Mesodermal cell (in vitro differentiated cells): ENCODE measurements around the gene LMBR1L.
"Not testable (repeated sequence)": the region's sequence is repeated elsewhere in the genome, so short reads cannot be mapped to it uniquely, and the experiment has no call there.

ENCODE experiments used
- H3K27ac ChIP-seq: 2 replicates; pipeline ENCODE4 v1.7.0; 2013; ENCODE audit warnings: mild to moderate bottlenecking, low read depth, low read length, moderate library complexity; ENCODE audit not compliant: severe bottlenecking
- H3K36me3 ChIP-seq: 2 replicates; pipeline ENCODE4 v1.7.1; 2013; ENCODE audit warnings: mild to moderate bottlenecking, low read length, moderate library complexity; ENCODE audit not compliant: control insufficient read depth, insufficient read depth
- H3K4me1 ChIP-seq: one replicate; pipeline ENCODE4 v1.7.1; 2013; ENCODE audit warnings: mild to moderate bottlenecking, low read length; ENCODE audit not compliant: insufficient read depth, control insufficient read depth, poor library complexity, severe bottlenecking
- H3K4me3 ChIP-seq: 2 replicates; pipeline ENCODE4 v1.7.0; 2013; ENCODE audit warnings: low read length, control low read depth, mild to moderate bottlenecking; ENCODE audit not compliant: insufficient read depth, poor library complexity, severe bottlenecking; ENCODE audit errors: extremely low read depth
- H3K9me3 ChIP-seq: 2 replicates; pipeline ENCODE4 v1.7.1; 2013; ENCODE audit warnings: mild to moderate bottlenecking, low read length, moderate library complexity; ENCODE audit not compliant: control insufficient read depth
- WGBS, 2 experiments: methylation state at CpG; one replicate each; pipeline ENCODE4 v1.1.5; 2013; ENCODE audit warnings: missing lambda C conversion rate in 2 of 2; ENCODE audit not compliant: insufficient coverage in 2 of 2; 5-methylcytosine and 5-hydroxymethylcytosine counted together

The LMBR1L gene

GRCh38 chr12:49079793-49080192, 30.9 kb downstream of the LMBR1L start:
- no peaks in the 10 kb centered on the region for H3K36me3 ChIP-seq
- no peak overlapping the region for H3K27ac ChIP-seq
- no peaks in the 10 kb centered on the region for H3K4me1 ChIP-seq
- WGBS, 2 experiments: 73 to 100% methylated on average over 1 of the region's 1 CpG
- no peak overlapping the region for H3K4me3 ChIP-seq
- H3K9me3 ChIP-seq: peaks cover 4% of the 10 kb centered on the region

- no peaks in the 10 kb centered on the region for H3K36me3 ChIP-seq
- H3K9me3 ChIP-seq: no peaks in the 10 kb centered on the region
- no peak overlapping the region for H3K4me3 ChIP-seq
- H3K4me1 ChIP-seq: peaks cover 11% of the 10 kb centered on the region
- no peak overlapping the region for H3K27ac ChIP-seq
- 93 to 94% methylated on average over 4 to 6 of the region's 11 CpGs for WGBS, 2 experiments
Measured at GRCh38 chr12:49070971-49071370, 39.7 kb downstream of the LMBR1L start.

DNA sequence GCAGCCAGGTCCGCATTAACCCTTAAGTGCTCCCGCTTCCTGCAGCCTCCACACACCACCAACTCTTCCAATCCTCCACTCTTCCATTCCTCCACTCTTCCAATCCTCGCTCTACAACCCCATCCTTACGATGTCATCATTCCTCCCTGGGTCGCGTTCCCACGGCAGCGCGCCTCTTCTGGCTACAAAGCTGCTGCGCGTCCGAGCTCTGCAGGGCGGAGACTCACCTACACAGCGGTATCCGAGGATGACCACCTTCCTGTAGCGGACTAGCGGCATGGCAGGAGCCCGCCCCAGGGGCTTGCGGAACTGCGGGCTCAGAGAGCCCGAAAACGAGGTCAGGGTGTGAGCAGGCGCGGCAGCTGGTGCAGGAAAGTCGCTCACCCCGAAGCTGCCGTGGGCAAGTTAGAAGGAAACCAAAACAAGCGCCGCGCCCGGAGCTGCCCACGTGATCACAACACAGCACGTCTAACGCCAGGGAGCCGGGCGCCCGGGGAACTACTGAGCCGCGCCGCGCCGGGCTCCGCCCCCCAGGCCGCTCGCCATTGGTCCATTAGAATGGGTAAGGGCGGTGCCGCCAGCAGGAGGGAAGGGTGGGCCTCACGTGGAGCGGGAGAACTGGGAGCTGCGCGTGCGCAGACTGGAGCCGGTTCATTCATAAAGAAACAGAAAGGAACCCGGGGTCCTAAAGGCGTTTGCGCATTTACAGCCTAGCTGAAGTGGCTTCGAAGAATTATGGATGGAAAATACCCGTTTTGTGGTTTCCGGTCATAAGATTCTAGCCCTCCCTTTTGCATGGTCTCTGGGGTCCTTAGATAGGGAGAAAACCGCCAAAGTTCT, 40.9 kb downstream of the LMBR1L start, which contains the start of gene RHEBL1:
Gene RHEBL1 (minus strand): TSS at position 473 of the 840 bp plus-strand sequence. CDS start 194 bp downstream, at position 279.
- H3K9me3 ChIP-seq: no peaks in the 10 kb centered on the region
- peak within 1 kb of the TSS; percentile 85 for H3K4me3 ChIP-seq
- no peaks in the 10 kb centered on the region for H3K36me3 ChIP-seq
- H3K27ac ChIP-seq: peak within 1 kb of the TSS; percentile 53
- WGBS, 2 experiments: 0% methylated on average over 45 to 49 of the region's 60 CpGs
- H3K4me1 ChIP-seq: peaks cover 11% of the 10 kb centered on the region

GRCh38 chr12:49068879-49069506, 41.7 kb downstream of the LMBR1L start:
- no peaks in the 10 kb centered on the region for H3K9me3 ChIP-seq
- H3K27ac ChIP-seq: no peak overlapping the region
- peaks cover 11% of the 10 kb centered on the region for H3K4me1 ChIP-seq
- H3K36me3 ChIP-seq: no peaks in the 10 kb centered on the region
- H3K4me3 ChIP-seq: peak overlapping the region; percentile 85
- WGBS, 2 experiments: 17 to 28% methylated on average over 14 to 16 of the region's 21 CpGs

- Histone ChIP-seq H3K4me3 (no peak overlapping the region), H3K27ac (no peak overlapping the region), H3K4me1 (peaks cover 11% of the 10 kb centered on the region), H3K9me3 (no peaks in the 10 kb centered on the region), H3K36me3 (no peaks in the 10 kb centered on the region)
- 41 to 52% methylated on average over 4 of the region's 4 CpGs for WGBS, 2 experiments
Measured at GRCh38 chr12:49066120-49066519, 44.5 kb downstream of the LMBR1L start.

- H3K9me3 ChIP-seq: no peaks in the 10 kb centered on the region
- 92 to 100% methylated on average over 2 to 4 of the region's 5 CpGs for WGBS, 2 experiments
Measured at GRCh38 chr12:49064767-49065152, 45.9 kb downstream of the LMBR1L start.

GRCh38 chr12:49061916-49062315, 48.7 kb downstream of the LMBR1L start:
- H3K36me3 ChIP-seq, H3K4me3 ChIP-seq, H3K27ac ChIP-seq, H3K9me3 ChIP-seq: not testable (repeated sequence)
- peaks cover 18% of the 10 kb centered on the region for H3K4me1 ChIP-seq
- WGBS, 2 experiments: 96% methylated on average over 8 to 16 of the region's 17 CpGs

More at GRCh38 chr12:49064767-49065152, 45.9 kb downstream of the LMBR1L start:
- no peaks in the 10 kb centered on the region for H3K36me3 ChIP-seq
- no peak overlapping the region for H3K27ac ChIP-seq
- no peak overlapping the region for H3K4me3 ChIP-seq
- H3K4me1 ChIP-seq: peaks cover 6% of the 10 kb centered on the region

- Histone ChIP-seq H3K36me3 (peaks cover 10% of the 10 kb centered on the region), H3K9me3 (no peaks in the 10 kb centered on the region), H3K4me3 (peak overlapping the region; percentile 91), H3K4me1 (peaks cover 22% of the 10 kb centered on the region), H3K27ac (peak overlapping the region; percentile 97)
- WGBS, 2 experiments: 4 to 5% methylated on average over 10 to 12 of the region's 16 CpGs
Measured at GRCh38 chr12:49061157-49061650, 49.4 kb downstream of the LMBR1L start.

- peaks cover 29% of the 10 kb centered on the region for H3K4me1 ChIP-seq
- H3K4me3 ChIP-seq: peak within 1 kb of the TSS; percentile 91
- 0 to 1% methylated on average over 42 to 52 of the region's 74 CpGs for WGBS, 2 experiments
- H3K27ac ChIP-seq: peak within 1 kb of the TSS; percentile 97
- peaks cover 15% of the 10 kb centered on the region for H3K36me3 ChIP-seq
- H3K9me3 ChIP-seq: no peaks in the 10 kb centered on the region
Measured at GRCh38 chr12:49060237-49061156, 50.1 kb downstream of the LMBR1L start, which contains the start of gene KMT2D. TSS of gene KMT2D (minus strand) at chr12:49060794. CDS start at chr12:49055324, 5,470 bp downstream.
